ENCODE measurements around the gene NF1. TPM values are rescaled to one million over a fixed set of nuclear protein-coding genes. Genes with fewer than 3 reads are reported as not detected.

The NF1 gene
- total RNA-seq, 2 experiments from 2014 or later = 15.5 to 18.7 TPM

DNA sequence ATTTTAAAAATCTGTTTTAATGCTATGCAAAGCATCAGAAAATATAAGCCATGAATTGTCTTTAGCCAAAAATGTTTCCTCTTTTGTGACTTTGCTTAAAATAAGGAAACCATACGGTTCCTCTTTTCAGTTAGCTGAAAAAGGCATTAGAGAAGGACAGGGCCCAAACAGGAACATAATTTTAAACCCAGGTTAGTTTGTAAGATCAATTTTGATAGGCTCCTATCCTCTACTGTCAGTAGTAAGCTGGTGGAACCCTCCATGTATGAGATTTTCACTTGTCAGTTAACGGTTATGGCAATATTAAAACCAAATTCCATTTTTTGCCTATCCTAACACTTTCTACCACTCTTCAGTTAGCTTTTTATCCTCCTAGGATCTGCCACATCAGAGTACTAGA is 214.8 kb downstream of the NF1 start:
- Histone ChIP-seq H3K4me1 (ENCODE audit: insufficient read depth, low read length) (peaks cover 20% of the 10 kb centered on the region), H3K9me3 (ENCODE audit: control insufficient read depth in 1 of 2, insufficient read depth in 1 of 2, low read length in 2 of 2) (no peaks in the 10 kb centered on the region), H3K27me3 (ENCODE audit: control insufficient read depth in 1 of 2, insufficient read depth in 2 of 2, low read length in 2 of 2) (no peaks in the 10 kb centered on the region), H3K36me3 (ENCODE audit: insufficient read depth, low read length) (peaks cover 29% of the 10 kb centered on the region), H3K27ac (ENCODE audit: low read depth in 1 of 2, low read length in 2 of 2) (peak overlapping the region; percentile 74 to 93), H3K4me3 (ENCODE audit: low read length) (peak overlapping the region; percentile 67)
- H3K27ac Mint-ChIP-seq = peak overlapping the region; percentile 97
- H3K27me3 Mint-ChIP-seq = no peaks in the 10 kb centered on the region
- ChIA-PET CTCF (interaction anchor here (1.7 to 2.9 kb wide), 2 partner anchors 9 to 43 kb away, joined by 7 read pairs; no protein-coding TSS in a partner anchor), POLR2A (interaction anchor here (0.6 to 9.9 kb wide), 8 partner anchors 13 to 339 kb away, joined by 3 to 157 read pairs (median 4); partner anchors contain the start of genes EVI2A and RNF135)
- TF ChIP-seq CTCF (IDR thresholded peaks at IDR 0.05) = no peak
- intact Hi-C loops (cut with DNase I, micrococcal nuclease) = loop anchor here in 1 of 2 experiments (5.0 kb wide), 1 partner anchor 63 kb away; no protein-coding TSS in a partner anchor
- H3K36me3 Mint-ChIP-seq (ENCODE audit: low read depth) = peaks cover 66% of the 10 kb centered on the region
- H3K9me3 Mint-ChIP-seq = peaks cover 7% of the 10 kb centered on the region
- peak overlapping the region; percentile 92 for H3K4me3 Mint-ChIP-seq
- peak; percentile 15 for ATAC-seq (ENCODE audit: poor library complexity)
- peak in 3 of 14 experiments; percentile 60 to 76 (median 68) for DNase-seq
- H3K4me1 Mint-ChIP-seq (ENCODE audit: low read depth) = peaks cover 69% of the 10 kb centered on the region

GRCh38 chr17:31310260-31310659 is 215.5 kb downstream of the NF1 start:
- H3K27ac Mint-ChIP-seq = peak overlapping the region; percentile 97
- H3K36me3 Mint-ChIP-seq (ENCODE audit: low read depth) = peaks cover 59% of the 10 kb centered on the region
- H3K4me1 Mint-ChIP-seq (ENCODE audit: low read depth) = peaks cover 66% of the 10 kb centered on the region
- peaks cover 5% of the 10 kb centered on the region for H3K9me3 Mint-ChIP-seq
- H3K27me3 Mint-ChIP-seq = no peaks in the 10 kb centered on the region
- Histone ChIP-seq H3K4me1 (ENCODE audit: insufficient read depth, low read length) (peaks cover 17% of the 10 kb centered on the region), H3K27me3 (ENCODE audit: control insufficient read depth in 1 of 2, insufficient read depth in 2 of 2, low read length in 2 of 2) (no peaks in the 10 kb centered on the region), H3K27ac (ENCODE audit: low read depth in 1 of 2, low read length in 2 of 2) (peak overlapping the region; percentile 74 to 93), H3K9me3 (ENCODE audit: control insufficient read depth in 1 of 2, insufficient read depth in 1 of 2, low read length in 2 of 2) (no peaks in the 10 kb centered on the region), H3K4me3 (ENCODE audit: low read length) (peak overlapping the region; percentile 67), H3K36me3 (ENCODE audit: insufficient read depth, low read length) (peaks cover 22% of the 10 kb centered on the region)
- intact Hi-C loops (cut with DNase I, micrococcal nuclease) = loop anchor here (1.0 to 10.0 kb wide), 4 partner anchors 11 to 485 kb away; partner anchors contain the start of genes CRLF3 (in 2 of the 2) and EVI2A (in 1 of the 2)
- DNase-seq (peak; percentile 48 to 93 (median 61)), ATAC-seq (ENCODE audit: poor library complexity) (peak; percentile 67)
- ChIA-PET CTCF (interaction anchor here (0.6 to 2.9 kb wide), 4 partner anchors 11 to 190 kb away, joined by 3 to 7 read pairs (median 4); partner anchors contain the start of gene EVI2A), POLR2A (interaction anchor here (0.6 to 9.9 kb wide), 17 partner anchors 12 to 1695 kb away, joined by 3 to 157 read pairs (median 4); partner anchors contain the start of genes EVI2A and RNF135)
- H3K4me3 Mint-ChIP-seq = peak overlapping the region; percentile 92
- no peak for TF ChIP-seq CTCF (IDR thresholded peaks at IDR 0.05)

DNA sequence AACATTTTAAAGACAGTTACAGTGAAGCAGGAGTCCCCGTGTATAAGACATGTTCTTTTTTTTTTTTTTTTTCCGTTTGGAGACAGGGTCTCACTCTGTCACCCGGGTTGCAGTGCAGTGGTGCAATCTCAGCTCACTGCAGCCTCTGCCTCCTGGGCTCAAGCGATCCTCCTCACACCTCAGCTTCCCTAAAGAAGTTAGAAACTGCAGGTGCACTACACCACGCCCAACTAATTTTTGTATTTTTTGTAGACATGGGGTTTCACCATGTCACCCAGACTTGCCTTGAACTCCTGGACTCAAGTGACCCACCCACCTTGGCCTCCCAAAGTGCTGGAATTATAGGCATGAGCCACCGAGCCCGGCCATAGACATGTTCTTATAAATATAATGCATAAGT is 216.1 kb downstream of the NF1 start:
- Mint-ChIP-seq H3K27ac (peak overlapping the region; percentile 97), H3K4me1 (ENCODE audit: low read depth) (peaks cover 64% of the 10 kb centered on the region), H3K9me3 (peaks cover 2% of the 10 kb centered on the region), H3K36me3 (ENCODE audit: low read depth) (peaks cover 53% of the 10 kb centered on the region), H3K27me3 (no peaks in the 10 kb centered on the region), H3K4me3 (peak overlapping the region; percentile 95)
- H3K27me3 ChIP-seq (ENCODE audit: control insufficient read depth in 1 of 2, insufficient read depth in 2 of 2, low read length in 2 of 2) = no peaks in the 10 kb centered on the region
- intact Hi-C loops (cut with DNase I, micrococcal nuclease) = loop anchor here (1.0 to 10.0 kb wide), 4 partner anchors 10 to 486 kb away; partner anchors contain the start of genes CRLF3 (in 2 of the 2) and EVI2A (in 2 of the 2)
- H3K9me3 ChIP-seq (ENCODE audit: control insufficient read depth in 1 of 2, insufficient read depth in 1 of 2, low read length in 2 of 2) = no peaks in the 10 kb centered on the region
- peak overlapping the region; percentile 67 for H3K4me3 ChIP-seq (ENCODE audit: low read length)
- CTCF ChIA-PET = interaction anchor here (0.7 to 2.9 kb wide), 4 partner anchors 11 to 62 kb away, joined by 3 to 7 read pairs (median 4); partner anchors contain the start of gene EVI2A
- POLR2A ChIA-PET = interaction anchor here (0.6 to 9.9 kb wide), 12 partner anchors 8 to 1694 kb away, joined by 3 to 157 read pairs (median 4); partner anchors contain the start of gene EVI2A
- no peak for TF ChIP-seq CTCF (IDR thresholded peaks at IDR 0.05)
- H3K4me1 ChIP-seq (ENCODE audit: insufficient read depth, low read length) = peaks cover 21% of the 10 kb centered on the region
- H3K36me3 ChIP-seq (ENCODE audit: insufficient read depth, low read length) = peaks cover 15% of the 10 kb centered on the region
- DNase-seq (peak in 7 of 14 experiments; percentile 9 to 55 (median 40)), ATAC-seq (ENCODE audit: poor library complexity) (peak; percentile 24)
- H3K27ac ChIP-seq (ENCODE audit: low read depth in 1 of 2, low read length in 2 of 2) = peak overlapping the region; percentile 74 to 93

All from CD4-positive, alpha-beta T cell (primary cell).